GM18499 (cell line): ENCODE data around the gene RPL36AL.

Experiments
- ATAC-seq: cut with Tn5 transposase; IDR thresholded peaks from one replicate; pipeline ENCODE4 v1.9.1; 2021; ENCODE audit warnings: moderate number of reproducible peaks; ENCODE audit not compliant: insufficient read depth, unreplicated experiment

RPL36AL gene

DNA sequence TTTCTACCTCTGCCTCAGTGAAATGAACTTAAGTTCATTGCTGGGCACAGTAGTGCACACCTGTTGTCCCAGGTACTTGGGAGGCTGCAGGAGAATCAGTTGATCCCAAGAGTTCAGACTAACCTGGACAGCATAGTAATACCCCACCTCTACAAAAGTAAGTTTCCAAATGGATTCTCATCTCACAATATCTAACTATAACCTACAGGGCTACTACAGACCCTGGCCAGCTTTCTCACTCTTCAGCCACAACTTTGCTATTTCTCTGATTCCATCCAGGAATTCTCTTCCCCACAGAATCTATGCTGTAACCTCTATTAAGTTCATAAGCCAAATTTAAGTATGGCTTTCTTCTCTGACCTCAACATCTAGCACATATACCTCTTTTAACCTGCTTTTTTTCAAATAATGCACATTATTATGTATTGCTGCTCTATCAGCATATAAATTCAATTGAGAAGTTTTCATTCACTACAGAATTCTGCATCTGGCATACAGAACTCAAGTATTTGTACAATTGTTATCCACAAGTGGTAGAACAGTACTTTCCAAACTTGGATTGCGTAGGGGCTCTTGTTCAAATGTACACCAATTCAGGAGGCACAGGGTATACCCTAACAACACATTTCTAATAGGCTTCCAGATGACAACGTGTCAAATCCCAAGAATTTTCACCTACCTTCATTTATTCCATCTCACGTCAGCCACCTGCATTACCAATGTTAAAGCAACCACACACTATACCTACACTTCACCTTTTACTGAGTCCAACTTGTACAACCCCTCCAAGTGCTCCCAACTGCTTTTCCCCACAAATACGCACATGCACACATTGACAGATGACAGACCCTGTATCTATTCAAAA, 38.1 kb downstream of the RPL36AL start:
- ATAC-seq = no peak

DNA sequence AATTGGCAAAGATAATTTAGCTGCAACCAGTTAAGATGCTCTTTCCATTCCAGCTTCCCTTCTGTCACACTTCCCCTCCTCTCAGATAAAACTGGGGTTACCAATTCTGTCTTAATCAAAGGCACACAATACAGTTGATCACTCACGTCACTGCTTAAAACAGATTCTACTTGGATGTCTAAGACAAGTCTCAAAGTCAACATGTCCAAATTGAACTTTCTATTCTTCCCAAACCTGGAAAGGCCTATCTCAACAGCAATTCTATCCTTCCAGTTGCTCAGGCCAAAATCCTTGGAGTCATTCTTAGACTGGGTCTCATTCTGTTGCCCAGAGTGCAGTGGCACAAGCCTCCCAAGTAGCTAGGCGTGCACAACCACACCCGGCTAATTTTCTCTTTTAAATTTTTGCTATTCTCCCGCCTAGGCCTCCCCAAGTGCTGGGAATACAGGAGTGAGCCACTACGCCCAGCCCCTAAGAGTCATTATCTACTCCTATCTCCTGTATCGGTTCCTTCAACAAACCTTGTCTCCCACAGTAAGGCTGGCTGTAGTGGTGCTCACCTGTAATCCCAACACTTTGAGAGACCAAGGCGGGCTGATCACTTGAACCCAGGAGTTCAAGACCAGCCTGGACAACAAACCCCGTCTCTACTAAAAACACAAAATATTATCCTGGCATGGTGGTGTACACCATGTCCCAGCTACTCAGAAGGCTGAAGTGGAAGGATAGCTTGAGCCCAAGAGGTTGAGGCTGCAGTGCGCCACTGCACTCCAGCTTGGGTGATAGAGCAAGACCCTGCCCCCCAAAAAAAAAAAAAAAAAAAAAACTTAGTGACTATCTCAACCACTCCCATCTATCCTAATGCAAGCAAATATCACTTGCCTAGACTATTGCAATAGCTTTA, 39.0 kb downstream of the RPL36AL start:
- no peak for ATAC-seq

- no peak for ATAC-seq
Observed at GRCh38 chr14:49579841-49580240, 40.6 kb downstream of the RPL36AL start.

- ATAC-seq = no peak
Observed at GRCh38 chr14:49578141-49578540, 42.3 kb downstream of the RPL36AL start.

GRCh38 chr14:49574038-49574437, 46.4 kb downstream of the RPL36AL start:
- no peak for ATAC-seq

GRCh38 chr14:49569281-49569680, 51.1 kb downstream of the RPL36AL start:
- ATAC-seq = no peak
